ENCODE data around the gene B3GALNT2.

Gene B3GALNT2

GRCh38 chr1:235401251-235401650 is 103.0 kb downstream of the B3GALNT2 start:
- Histone ChIP-seq H3K9me3 (replicated peaks in 1 of 11) (peaks cover 0 to 14% (median 7%) of the 10 kb centered on the region in 11 experiments; a peak in 10 of 22 replicates), H3K27ac (no peak overlapping the region), H3K27me3 (no peaks in the 10 kb centered on the region), H3K36me3 (peaks cover 12 to 57% (median 21%) of the 10 kb centered on the region in 11 experiments; a peak in 18 of 22 replicates), H3K4me2 (no peak overlapping the region), H4K20me1 (peaks cover 0 to 29% (median 2%) of the 10 kb centered on the region in 11 experiments; a peak in 11 of 22 replicates), H3K9ac (no peak overlapping the region), H3K4me3 (no peak overlapping the region), H3K4me1 (no peaks in the 10 kb centered on the region)
- TF ChIP-seq Cebpa-rat (IDR thresholded peaks at IDR 0.05) = no peak

Measured in BLaER1 treated with 17β-estradiol and CSF1 and Interleukin-3, amounts not matched to agents 10 nM and 100 nM (cell line).